ENCODE results near the gene CDYL2.
"Not testable (repeated sequence)": the region's sequence is repeated elsewhere in the genome, so short reads cannot be mapped to it uniquely, and the experiment has no call there.

Gene CDYL2

GRCh38 chr16:80669673-80670072, 134.7 kb downstream of the CDYL2 start:
- no peak for DNase-seq

GRCh38 chr16:80667925-80668324, 136.5 kb downstream of the CDYL2 start:
- no peak for DNase-seq

GRCh38 chr16:80667251-80667560, 137.2 kb downstream of the CDYL2 start:
- no peak for DNase-seq

GRCh38 chr16:80666378-80667250, 137.8 kb downstream of the CDYL2 start:
- DNase-seq, result no peak

- DNase-seq, result no peak
Observed at GRCh38 chr16:80665356-80665755, 139.0 kb downstream of the CDYL2 start.

GRCh38 chr16:80664786-80665185, 139.6 kb downstream of the CDYL2 start:
- no peak for DNase-seq

GRCh38 chr16:80664226-80664625, 140.2 kb downstream of the CDYL2 start:
- no peak for DNase-seq

GRCh38 chr16:80663078-80663477, 141.3 kb downstream of the CDYL2 start:
- DNase-seq, result no peak

- no peak for DNase-seq
Observed at GRCh38 chr16:80659865-80660264, 144.5 kb downstream of the CDYL2 start.

- peak; percentile 28 to 51 for DNase-seq
Observed at GRCh38 chr16:80656711-80657150, 147.7 kb downstream of the CDYL2 start.

- no peak for DNase-seq
Observed at GRCh38 chr16:80656161-80656560, 148.2 kb downstream of the CDYL2 start.

GRCh38 chr16:80655751-80656150, 148.6 kb downstream of the CDYL2 start:
- no peak for DNase-seq

- no peak for DNase-seq
Observed at GRCh38 chr16:80654094-80654862, 150.1 kb downstream of the CDYL2 start.

GRCh38 chr16:80652441-80652840, 152.0 kb downstream of the CDYL2 start:
- DNase-seq, result no peak

GRCh38 chr16:80650281-80650680, 154.1 kb downstream of the CDYL2 start:
- not testable (repeated sequence) for DNase-seq

- DNase-seq, result no peak
Observed at GRCh38 chr16:80640316-80640715, 164.1 kb downstream of the CDYL2 start.

- no peak for DNase-seq
Observed at GRCh38 chr16:80639636-80640035, 164.8 kb downstream of the CDYL2 start.

GRCh38 chr16:80637621-80638020, 166.8 kb downstream of the CDYL2 start:
- DNase-seq, result no peak

GRCh38 chr16:80631581-80631980, 172.8 kb downstream of the CDYL2 start:
- DNase-seq, result no peak

- DNase-seq, result no peak
Observed at GRCh38 chr16:80628254-80628653, 176.1 kb downstream of the CDYL2 start.

GRCh38 chr16:80627108-80627507, 177.3 kb downstream of the CDYL2 start:
- DNase-seq, result no peak

- no peak for DNase-seq
Observed at GRCh38 chr16:80623376-80623775, 181.0 kb downstream of the CDYL2 start.

- DNase-seq, result no peak
Observed at GRCh38 chr16:80622007-80622406, 182.4 kb downstream of the CDYL2 start.

All from stimulated activated CD4-positive, alpha-beta T cell treated with anti-CD3 and anti-CD28 coated beads, Interleukin-2, amount 100 ng/mL, for 24 hours (primary cell).